Keratinocyte (primary cell): ENCODE results near the gene SMOC1. TPM values are rescaled to one million over a fixed set of nuclear protein-coding genes. Genes with fewer than 3 reads are reported as not detected.

Experiments used
- DNase-seq: peaks from one replicate; pipeline ENCODE4 v3.0.0-alpha.2; 2011; ENCODE audit warnings: low read depth, missing footprints, low spot score
- FAIRE-seq: peaks from 2 replicates; lab custom pipeline; 2011; peaks lifted over from hg19 to GRCh38; lab: Jason Lieb, UNC
- H2AFZ ChIP-seq: 2 replicates; pipeline ENCODE4 v1.6.0; 2012; ENCODE audit warnings: low read length, control low read depth, inconsistent platforms; ENCODE audit not compliant: control insufficient read depth
- H3K27ac ChIP-seq: 2 replicates; pipeline ENCODE4 v1.5.1; 2011; ENCODE audit warnings: low read length; ENCODE audit not compliant: control insufficient read depth, insufficient read depth
- H3K27me3 ChIP-seq: 3 replicates; pipeline ENCODE4 v1.6.0; 2011; ENCODE audit warnings: low read length; ENCODE audit not compliant: control insufficient read depth, insufficient read depth; ENCODE audit errors: extremely low read depth
- H3K36me3 ChIP-seq, 2 experiments: 2 replicates in 1 of 2; 3 replicates in 1 of 2; pipeline ENCODE4 v1.5.1; 2011; ENCODE audit warnings: low read length in 2 of 2, mild to moderate bottlenecking in 1 of 2; ENCODE audit not compliant: control insufficient read depth in 2 of 2, insufficient read depth in 2 of 2; ENCODE audit errors: extremely low read depth in 1 of 2
- H3K4me1 ChIP-seq: 3 replicates; pipeline ENCODE4 v1.5.1; 2011; ENCODE audit warnings: low read length; ENCODE audit not compliant: control insufficient read depth, insufficient read depth; ENCODE audit errors: extremely low read depth
- H3K4me2 ChIP-seq: 3 replicates; pipeline ENCODE4 v1.6.0; 2011; ENCODE audit warnings: low read depth, low read length; ENCODE audit not compliant: control insufficient read depth, insufficient read depth; ENCODE audit errors: extremely low read depth
- H3K4me3 ChIP-seq, 3 experiments: fragments of 200-600 bp in 1 of 3; sonication (generic) in 1 of 3; 2 replicates in 2 of 3; 3 replicates in 1 of 3; pipeline ENCODE4 v1.5.1; 2011 to 2016; ENCODE audit warnings: low read length in 3 of 3, mild to moderate bottlenecking in 3 of 3, control low read depth in 2 of 3, inconsistent platforms in 1 of 3, low read depth in 1 of 3, mixed read lengths in 1 of 3, mixed run types in 1 of 3, moderate library complexity in 1 of 3; ENCODE audit not compliant: control insufficient read depth in 2 of 3, insufficient read depth in 2 of 3; ENCODE audit errors: extremely low read depth in 1 of 3
- H3K79me2 ChIP-seq: 2 replicates; pipeline ENCODE4 v1.6.0; 2012; ENCODE audit warnings: low read length; ENCODE audit not compliant: control insufficient read depth, insufficient read depth
- H3K9ac ChIP-seq: 3 replicates; pipeline ENCODE4 v1.6.0; 2011; ENCODE audit warnings: low read length; ENCODE audit not compliant: control insufficient read depth, insufficient read depth; ENCODE audit errors: extremely low read depth
- H3K9me1 ChIP-seq: 3 replicates; pipeline ENCODE4 v1.6.0; 2011; ENCODE audit warnings: low read length; ENCODE audit not compliant: control insufficient read depth, insufficient read depth; ENCODE audit errors: extremely low read depth
- H3K9me3 ChIP-seq: 2 replicates; pipeline ENCODE4 v1.5.1; 2012; ENCODE audit warnings: low read depth, low read length; ENCODE audit not compliant: control insufficient read depth
- H4K20me1 ChIP-seq: 3 replicates; pipeline ENCODE4 v1.6.0; 2011; ENCODE audit warnings: low read length; ENCODE audit not compliant: control insufficient read depth, insufficient read depth; ENCODE audit errors: extremely low read depth
- CTCF ChIP-seq, 3 experiments: IDR thresholded peaks in 1 of 3; conservative IDR thresholded peaks in 1 of 3; optimal IDR thresholded peaks in 1 of 3; 2 replicates in 2 of 3; 3 replicates in 1 of 3; pipeline versions ENCODE3 to v1.5.1; 2011; ENCODE audit warnings: low read length in 3 of 3, mild to moderate bottlenecking in 3 of 3, moderate library complexity in 2 of 3, control low read depth in 1 of 3, inconsistent platforms in 1 of 3; ENCODE audit not compliant: insufficient read depth in 2 of 3; ENCODE audit errors: extremely low read depth in 1 of 3
- EZH2 ChIP-seq: IDR thresholded peaks from one replicate; pipeline ENCODE4 v1.6.1; 2012; ENCODE audit warnings: inconsistent platforms, mild to moderate bottlenecking, low read length, moderate library complexity
- dilution Hi-C: fragments of 300-500 bp; cut with MboI; formaldehyde crosslinking; loops from one replicate; pipeline ENCODE4 v1.7.0; 2020; ENCODE audit warnings: low sequenced_read_pairs; ENCODE audit not compliant: extremely low pct_ligation_motif_present
- polyA plus RNA-seq, 5 experiments: library from polyadenylated mRNA; depleted of rRNA in 3 of 5; stranded (reverse) in 3 of 5; stranded (forward) in 1 of 5; unstranded in 1 of 5; fragments of >200 nt; gene quantifications; 1 replicate in 1 of 5; 2 replicates in 3 of 5; 3 replicates in 1 of 5; pipeline versions ENCODE4 v1.2.1 to v1.2.3, GENCODE V29; 2011 to 2012; ENCODE audit warnings: missing spikeins in 2 of 5, low read depth in 1 of 5, low replicate concordance in 1 of 5

Gene SMOC1
- polyA plus RNA-seq, 1 donor (not counting 4 experiments of a cell fraction or from before 2014, with no cell fraction given), result 6.0 TPM

- DNase-seq (no peak), FAIRE-seq (no peak)
- Histone ChIP-seq H3K79me2 (no peaks in the 10 kb centered on the region), H3K4me3 (no peak overlapping the region), H2AFZ (no peak overlapping the region), H3K4me1 (no peaks in the 10 kb centered on the region), H3K9me3 (no peaks in the 10 kb centered on the region), H3K9ac (no peak overlapping the region), H3K9me1 (no peaks in the 10 kb centered on the region), H3K27me3 (no peaks in the 10 kb centered on the region), H3K4me2 (no peak overlapping the region), H3K27ac (no peak overlapping the region), H3K36me3 (peaks cover 0 to 3% of the 10 kb centered on the region in 2 experiments), H4K20me1 (no peaks in the 10 kb centered on the region)
- TF ChIP-seq EZH2 (no peak), CTCF (optimal IDR thresholded peaks at IDR 0.05 in 1 of 3, IDR thresholded peaks at IDR 0.05 in 1 of 3, conservative IDR thresholded peaks at IDR 0.05 in 1 of 3; ENCODE audit: extremely low read depth in 1 of 3, insufficient read depth in 2 of 3, low read length in 3 of 3) (no peak)
- dilution Hi-C loops, result no loop called here
Measured at GRCh38 chr14:69917287-69917686, 38.1 kb downstream of the SMOC1 start.

GRCh38 chr14:69919815-69920214 is 40.6 kb downstream of the SMOC1 start:
- DNase-seq (no peak), FAIRE-seq (no peak)
- TF ChIP-seq CTCF (optimal IDR thresholded peaks at IDR 0.05 in 1 of 3, IDR thresholded peaks at IDR 0.05 in 1 of 3, conservative IDR thresholded peaks at IDR 0.05 in 1 of 3; ENCODE audit: extremely low read depth in 1 of 3, insufficient read depth in 2 of 3, low read length in 3 of 3), result no peak
- TF ChIP-seq EZH2, result no peak
- Histone ChIP-seq H3K27me3 (no peaks in the 10 kb centered on the region), H3K4me3 (no peak overlapping the region), H3K9me1 (no peaks in the 10 kb centered on the region), H3K36me3 (peaks cover 0 to 3% of the 10 kb centered on the region in 2 experiments), H3K4me2 (no peak overlapping the region), H2AFZ (no peak overlapping the region), H3K27ac (no peak overlapping the region), H4K20me1 (no peaks in the 10 kb centered on the region), H3K9me3 (no peaks in the 10 kb centered on the region), H3K9ac (no peak overlapping the region), H3K79me2 (no peaks in the 10 kb centered on the region), H3K4me1 (no peaks in the 10 kb centered on the region)
- dilution Hi-C loops, result no loop called here
